Colonic mucosa (tissue), 4 donors: ENCODE results near the gene SLC38A8. TPM values are rescaled to one million over a fixed set of nuclear protein-coding genes. Genes with fewer than 3 reads are reported as not detected.
A peak's percentile ranks its signal among the peaks of the same experiment; 100 is the strongest.

Source experiments
- DNase-seq: peaks from one replicate; pipeline ENCODE4 v3.0.0-alpha.2; 2020
- H3K27ac ChIP-seq: fragments of 200-600 bp; one replicate; pipeline ENCODE4 v1.8.0; 2021
- H3K27me3 ChIP-seq: fragments of 200-600 bp; one replicate; pipeline ENCODE4 v1.8.0; 2021
- H3K36me3 ChIP-seq: fragments of 200-600 bp; one replicate; pipeline ENCODE4 v1.8.0; 2021
- H3K4me1 ChIP-seq: fragments of 200-600 bp; one replicate; pipeline ENCODE4 v1.8.0; 2021; ENCODE audit warnings: mild to moderate bottlenecking
- H3K4me3 ChIP-seq: fragments of 200-600 bp; one replicate; pipeline ENCODE4 v1.8.0; 2021
- H3K9ac ChIP-seq, 2 donors: one replicate each; pipeline ENCODE4 v1.7.0; 2013; ENCODE audit warnings: control low read depth in 2 of 2, low read depth in 2 of 2, low read length in 2 of 2
- H3K9me3 ChIP-seq: fragments of 200-600 bp; one replicate; pipeline ENCODE4 v1.8.0; 2021
- CTCF ChIP-seq: fragments of 200-600 bp; IDR thresholded peaks from one replicate; pipeline ENCODE4 v1.8.0; 2022; ENCODE audit warnings: antibody characterized with exemption, mild to moderate bottlenecking
- intact Hi-C: fragments of 100-400 bp; cut with DNase I; formaldehyde crosslinking; loops from one replicate; pipeline ENCODE4 v1.14.1; 2022
- total RNA-seq, 2 donors: library from RNA; stranded (reverse); fragmentation: NEBNext Ultra II Directional in 1 of 2; extraction: Animal tissue kit (Norgen Biotek cat#: 25700) in 1 of 2; gene quantifications; one replicate each; pipeline ENCODE4 v1.2.1, GENCODE V29; 2021
- donor health status: healthy.
- donor health status: DM: no; HTN: no; CAD: no.
- donor health status: DM: no; HTN: no; CAD: no.

Gene SLC38A8
- total RNA-seq, 2 donors from 2014 or later: not detected

GRCh38 chr16:84014570-84015327 is 27.8 kb downstream of the SLC38A8 start:
- no peak overlapping the region for H3K27ac ChIP-seq
- no peaks in the 10 kb centered on the region for H3K36me3 ChIP-seq
- no peaks in the 10 kb centered on the region for H3K27me3 ChIP-seq
- H3K4me3 ChIP-seq: no peak overlapping the region
- no peak overlapping the region for H3K9ac ChIP-seq
- intact Hi-C loops: no loop called here
- no peaks in the 10 kb centered on the region for H3K4me1 ChIP-seq
- TF ChIP-seq CTCF: no peak
- DNase-seq: peak; percentile 23
- H3K9me3 ChIP-seq: no peaks in the 10 kb centered on the region

GRCh38 chr16:84013787-84014569 is 28.6 kb downstream of the SLC38A8 start:
- TF ChIP-seq CTCF: no peak
- Histone ChIP-seq H3K4me3 (no peak overlapping the region), H3K4me1 (no peaks in the 10 kb centered on the region), H3K36me3 (no peaks in the 10 kb centered on the region), H3K27ac (no peak overlapping the region), H3K9me3 (no peaks in the 10 kb centered on the region), H3K27me3 (no peaks in the 10 kb centered on the region), H3K9ac (no peak overlapping the region)
- peak; percentile 96 for DNase-seq
- intact Hi-C loops: no loop called here

- no peak for TF ChIP-seq CTCF
- no peaks in the 10 kb centered on the region for H3K9me3 ChIP-seq
- no peaks in the 10 kb centered on the region for H3K36me3 ChIP-seq
- no peak overlapping the region for H3K4me3 ChIP-seq
- no peak overlapping the region for H3K27ac ChIP-seq
- no peak for DNase-seq
- intact Hi-C loops: no loop called here
- no peak overlapping the region for H3K9ac ChIP-seq
- no peaks in the 10 kb centered on the region for H3K27me3 ChIP-seq
- no peaks in the 10 kb centered on the region for H3K4me1 ChIP-seq
These were observed 33.3 kb downstream of the SLC38A8 start for GRCh38 chr16:84009282-84009681.

- no peaks in the 10 kb centered on the region for H3K4me1 ChIP-seq
- no peak overlapping the region for H3K4me3 ChIP-seq
- no peak overlapping the region for H3K27ac ChIP-seq
- no peaks in the 10 kb centered on the region for H3K36me3 ChIP-seq
- no peak overlapping the region for H3K9ac ChIP-seq
- no peak for DNase-seq
- H3K9me3 ChIP-seq: no peaks in the 10 kb centered on the region
- intact Hi-C loops: no loop called here
- no peak for TF ChIP-seq CTCF
- no peaks in the 10 kb centered on the region for H3K27me3 ChIP-seq
These were observed 34.6 kb downstream of the SLC38A8 start for GRCh38 chr16:84007965-84008364.

- Histone ChIP-seq H3K9ac (no peak overlapping the region), H3K4me3 (no peak overlapping the region), H3K27me3 (no peaks in the 10 kb centered on the region), H3K36me3 (no peaks in the 10 kb centered on the region), H3K9me3 (no peaks in the 10 kb centered on the region), H3K4me1 (no peaks in the 10 kb centered on the region), H3K27ac (no peak overlapping the region)
- TF ChIP-seq CTCF: no peak
- DNase-seq: no peak
- intact Hi-C loops: no loop called here
These were observed 35.1 kb downstream of the SLC38A8 start for GRCh38 chr16:84007520-84007919.
